IPS-11a (cell line): Measurements from ENCODE around the gene ABCG8.

Experiments used
- H3K4me3 ChIP-seq: one replicate; pipeline ENCODE4 v1.5.1; 2013; ENCODE audit warnings: low read depth, low read length, control low read depth

The ABCG8 gene

DNA sequence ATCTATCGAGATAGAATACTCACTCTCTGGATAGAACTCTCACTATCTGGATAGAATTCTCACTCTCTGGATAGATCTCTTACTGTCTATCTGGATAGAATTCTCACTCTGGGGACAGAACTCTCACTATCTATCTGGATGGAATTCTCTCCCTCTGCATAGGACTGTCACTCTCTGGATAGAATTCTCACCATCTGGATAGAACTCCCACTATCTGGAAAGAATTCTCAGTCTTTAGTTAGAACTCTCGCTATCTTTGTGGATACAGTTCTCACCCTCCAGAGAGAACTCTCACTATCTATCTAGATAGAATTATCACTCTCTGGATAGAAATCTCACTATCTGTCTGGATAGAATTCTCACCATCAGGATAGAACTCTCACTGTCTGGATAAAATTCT, 16.5 kb downstream of the ABCG8 start:
- H3K4me3 ChIP-seq: no peak overlapping the region

DNA sequence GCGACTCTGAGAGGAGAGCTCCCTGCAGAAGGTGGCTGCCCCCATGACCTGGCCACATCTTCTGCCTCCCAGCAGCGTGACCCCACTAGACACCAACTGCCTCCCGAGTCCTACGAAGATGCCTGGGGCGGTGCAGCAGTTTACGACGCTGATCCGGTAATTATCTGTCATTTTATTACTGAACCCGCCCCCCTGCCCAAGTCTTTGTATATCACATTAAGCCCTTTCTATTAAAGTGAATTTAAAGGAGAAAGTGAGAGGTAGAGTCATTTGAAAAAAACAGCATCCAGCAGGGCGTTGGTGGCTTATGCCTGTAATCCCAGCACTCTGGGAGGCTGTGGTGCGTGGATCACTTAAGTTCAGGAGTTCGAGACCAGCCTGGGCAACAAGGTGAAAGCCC, 33.4 kb downstream of the ABCG8 start:
- H3K4me3 ChIP-seq: no peak overlapping the region

DNA sequence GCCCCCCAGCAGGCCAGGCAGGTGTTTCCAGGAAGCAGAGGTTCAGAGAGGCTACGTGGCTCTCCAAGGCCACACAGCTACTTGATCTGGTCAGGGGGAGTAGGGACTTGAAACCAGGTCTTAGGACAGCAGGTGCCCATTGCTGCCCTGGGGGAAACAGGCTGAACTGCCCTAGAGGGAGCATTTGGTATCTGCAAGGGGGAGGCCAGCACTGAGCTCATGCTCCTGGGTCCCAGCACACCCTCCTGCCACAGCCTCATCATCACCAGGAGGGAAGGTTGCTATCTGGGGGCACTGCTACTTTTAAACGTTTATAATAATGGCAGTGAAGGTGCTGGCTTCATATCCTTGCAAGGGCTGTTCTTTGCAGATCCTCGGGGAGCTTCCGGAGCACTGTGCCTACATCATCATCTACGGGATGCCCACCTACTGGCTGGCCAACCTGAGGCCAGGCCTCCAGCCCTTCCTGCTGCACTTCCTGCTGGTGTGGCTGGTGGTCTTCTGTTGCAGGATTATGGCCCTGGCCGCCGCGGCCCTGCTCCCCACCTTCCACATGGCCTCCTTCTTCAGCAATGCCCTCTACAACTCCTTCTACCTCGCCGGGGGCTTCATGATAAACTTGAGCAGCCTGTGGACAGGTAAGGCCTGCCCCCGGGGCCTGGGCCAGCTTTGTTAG, 36.1 kb downstream of the ABCG8 start:
- no peak overlapping the region for H3K4me3 ChIP-seq

DNA sequence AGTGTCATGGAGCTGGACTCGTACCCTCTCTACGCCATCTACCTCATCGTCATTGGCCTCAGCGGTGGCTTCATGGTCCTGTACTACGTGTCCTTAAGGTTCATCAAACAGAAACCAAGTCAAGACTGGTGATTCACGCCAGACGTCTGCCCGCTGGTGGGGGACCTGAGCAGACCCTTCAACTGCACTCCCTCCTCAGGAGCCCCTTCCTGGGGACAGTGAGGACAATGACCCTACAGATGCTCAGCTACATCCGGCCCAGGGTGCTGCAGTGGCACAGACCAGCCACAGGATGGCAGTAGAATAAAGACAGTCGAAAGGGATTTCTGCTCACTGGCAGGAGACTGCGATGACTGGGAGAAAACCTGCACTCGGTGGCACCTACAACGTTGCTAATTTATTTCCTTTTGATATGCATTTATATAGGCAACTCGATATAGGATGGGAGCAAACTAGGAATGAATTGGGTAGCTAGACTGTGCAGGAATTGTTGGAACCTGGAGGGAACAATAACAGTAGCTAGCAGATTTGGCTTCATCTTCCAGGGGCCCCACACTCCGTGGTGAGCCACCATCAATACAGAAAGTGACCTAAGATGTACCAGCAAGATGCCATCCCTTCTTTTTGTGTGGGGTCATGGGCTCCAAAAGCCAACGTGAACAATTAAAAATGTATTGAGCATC, 39.2 kb downstream of the ABCG8 start:
- H3K4me3 ChIP-seq: no peak overlapping the region

DNA sequence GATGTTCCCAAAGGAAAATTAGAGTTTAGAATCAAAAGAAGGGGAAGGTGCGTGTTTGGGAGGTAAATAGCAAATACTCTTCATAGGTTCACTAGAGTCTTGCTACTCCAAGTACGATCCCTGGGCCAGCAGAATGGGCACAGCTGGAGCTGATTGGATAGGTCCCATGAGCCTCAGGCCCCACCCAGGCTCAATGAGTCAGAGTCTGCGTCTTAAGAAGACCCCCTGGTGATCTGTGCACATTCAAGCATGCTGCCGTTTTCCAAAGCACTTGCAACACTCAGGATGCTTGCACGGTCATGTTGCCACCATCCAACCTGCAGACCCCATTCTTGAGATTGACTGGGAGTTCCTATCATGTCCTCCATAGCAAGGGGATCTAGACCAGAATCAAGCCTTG, 40.5 kb downstream of the ABCG8 start:
- H3K4me3 ChIP-seq: no peak overlapping the region

DNA sequence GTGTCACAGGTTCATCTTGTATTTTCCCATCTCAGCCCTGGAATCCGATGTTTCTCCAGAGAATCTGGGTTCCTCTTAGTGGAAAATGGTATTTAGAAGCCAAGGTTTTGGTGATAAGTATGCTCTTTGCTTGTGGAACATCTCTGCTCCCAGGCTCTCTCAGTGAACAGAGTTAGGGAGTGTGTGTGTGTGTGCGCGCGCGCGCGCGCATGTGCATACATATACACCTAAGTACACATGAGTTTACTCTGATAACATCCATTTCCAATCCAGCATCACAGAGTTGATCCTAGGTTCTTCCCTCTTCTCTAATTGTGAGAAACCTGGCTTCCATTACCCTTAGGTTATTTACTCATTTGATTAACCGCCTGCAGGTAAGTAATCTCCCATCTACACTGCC, 41.7 kb downstream of the ABCG8 start:
- H3K4me3 ChIP-seq: no peak overlapping the region

DNA sequence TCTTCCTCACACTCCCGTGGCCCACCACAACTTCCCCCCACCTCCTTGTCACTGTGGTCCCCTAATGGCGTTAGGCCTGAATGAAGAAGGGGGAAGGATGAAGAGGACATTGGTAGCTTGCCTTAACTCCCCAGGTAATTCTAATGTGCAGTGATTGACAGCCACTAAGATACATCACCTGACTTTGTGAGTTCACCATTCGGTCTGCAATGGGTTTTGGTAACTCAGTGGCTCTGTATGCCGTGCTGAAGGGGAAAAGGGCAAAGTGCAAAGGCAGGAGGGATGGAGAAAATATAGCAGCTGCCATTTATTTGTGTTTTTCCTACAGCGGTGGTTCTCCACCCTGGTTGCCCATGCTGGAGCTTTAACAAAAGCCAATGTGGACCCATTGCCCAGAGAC, 42.2 kb downstream of the ABCG8 start:
- no peak overlapping the region for H3K4me3 ChIP-seq

DNA sequence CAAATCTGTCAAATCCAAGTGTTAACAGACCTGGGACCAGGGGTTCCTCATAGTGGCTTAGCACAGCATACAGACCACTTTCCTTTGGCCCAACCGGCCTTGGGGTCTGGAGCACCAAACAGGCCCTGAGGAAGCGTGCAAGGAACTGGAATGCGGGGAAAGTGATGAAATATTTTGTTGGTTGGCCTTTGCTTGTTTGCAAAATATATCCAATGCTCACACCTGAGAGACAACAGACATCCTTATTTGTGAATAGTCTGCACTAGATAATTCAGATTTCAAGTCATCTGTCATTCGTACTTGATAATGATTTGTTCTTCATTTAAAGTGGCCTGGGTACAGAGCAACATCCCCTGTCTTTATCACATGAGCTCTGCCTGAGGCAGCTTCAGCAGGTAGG, 43.5 kb downstream of the ABCG8 start:
- H3K4me3 ChIP-seq: no peak overlapping the region

DNA sequence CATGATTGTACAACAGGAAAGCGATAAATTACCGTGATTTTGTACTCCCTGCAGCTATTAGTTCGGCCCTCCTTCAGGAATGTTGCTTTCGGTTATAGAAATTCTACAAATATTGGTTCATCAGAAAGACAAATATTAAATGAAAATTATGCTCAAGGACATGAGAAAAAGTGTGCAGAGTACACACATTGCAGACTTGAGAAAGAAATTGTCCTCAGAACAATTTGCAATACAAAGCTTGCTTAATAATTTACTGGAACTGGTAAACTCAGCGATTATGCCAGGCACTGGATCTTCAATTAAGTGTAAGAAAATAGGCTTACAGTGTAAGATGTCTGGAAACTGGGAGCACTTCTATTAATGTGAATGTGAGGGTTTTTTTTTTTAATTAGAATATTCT, 45.9 kb downstream of the ABCG8 start:
- no peak overlapping the region for H3K4me3 ChIP-seq

DNA sequence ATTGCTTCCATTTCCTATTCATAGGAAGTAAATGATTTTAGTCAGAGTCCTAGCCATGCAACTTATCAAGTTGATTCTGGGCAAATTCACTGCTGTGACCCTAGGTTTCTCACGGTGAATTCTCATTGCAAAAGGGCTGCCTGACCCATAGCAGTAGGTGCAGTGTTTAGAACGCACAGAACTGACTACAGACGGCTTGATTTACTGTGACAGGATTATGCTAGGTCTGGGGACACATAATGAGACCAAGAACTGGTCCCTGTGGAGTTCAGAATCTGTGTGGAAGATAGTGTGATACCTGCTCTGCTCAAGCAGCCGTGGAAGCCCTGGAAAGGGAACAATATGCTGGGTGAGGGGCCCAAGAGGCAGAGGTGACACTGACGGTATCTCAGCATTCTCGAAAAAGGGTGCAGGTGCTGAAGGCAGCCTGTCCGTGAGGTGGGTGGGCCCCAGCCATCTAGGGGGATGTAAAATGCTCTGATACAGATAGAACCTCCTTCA, 46.4 kb downstream of the ABCG8 start:
- H3K4me3 ChIP-seq: no peak overlapping the region

DNA sequence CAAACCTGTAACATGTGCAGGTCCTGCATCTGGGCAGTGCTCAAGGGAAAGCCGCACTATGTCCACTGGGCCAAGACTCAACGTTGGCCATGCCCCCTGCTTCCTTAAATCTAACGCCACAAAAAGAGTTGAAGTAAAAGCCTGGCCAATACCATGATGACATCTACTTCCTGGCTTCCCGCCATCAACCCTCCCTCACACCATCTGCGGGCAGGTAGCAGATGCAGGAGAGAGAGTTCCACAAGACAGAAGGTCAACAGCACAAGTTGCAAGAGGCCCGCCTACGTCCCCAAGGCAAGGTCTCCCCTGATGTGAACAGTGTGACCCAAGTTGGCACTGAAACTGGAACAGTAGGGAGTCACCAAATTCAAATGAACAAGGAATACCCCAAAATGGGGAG, 48.4 kb downstream of the ABCG8 start:
- no peak overlapping the region for H3K4me3 ChIP-seq

DNA sequence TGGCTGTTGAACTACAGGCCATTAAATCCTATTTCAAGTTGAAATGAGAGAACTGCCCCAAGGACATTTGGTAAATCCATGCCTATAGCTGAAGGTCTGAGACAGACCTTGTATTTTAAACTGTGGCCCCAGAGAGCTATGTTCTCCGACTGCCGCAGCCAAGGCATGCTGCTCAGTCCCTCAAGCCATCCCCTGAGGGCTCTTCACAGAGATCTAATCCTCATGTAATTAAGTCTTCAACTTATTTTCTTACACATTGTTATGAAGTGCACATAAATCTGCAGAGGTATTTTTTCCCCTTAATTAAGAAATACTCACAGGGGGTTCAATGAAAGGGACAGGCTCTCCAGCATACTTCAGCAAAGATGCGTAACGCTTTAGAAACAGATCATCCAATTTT, 50.6 kb downstream of the ABCG8 start:
- no peak overlapping the region for H3K4me3 ChIP-seq

DNA sequence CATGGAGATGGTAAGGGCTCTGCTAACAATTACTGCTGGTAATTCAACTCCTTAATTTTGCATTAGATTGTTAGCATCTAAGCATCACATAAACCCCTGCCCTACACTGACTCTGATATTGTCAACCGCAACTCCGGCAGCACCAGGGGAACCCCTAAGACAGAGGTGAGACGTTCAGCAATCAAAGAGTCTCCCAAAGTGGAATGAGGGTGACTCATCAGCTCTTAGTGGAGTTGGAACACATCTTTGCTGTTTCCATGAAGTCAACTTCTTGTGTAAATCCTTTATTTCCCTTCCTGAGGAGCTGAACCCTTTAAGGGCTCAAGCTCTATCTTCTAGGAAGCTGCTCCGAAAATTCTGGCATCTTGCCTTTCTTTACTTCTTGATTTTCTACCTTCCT, 52.1 kb downstream of the ABCG8 start:
- no peak overlapping the region for H3K4me3 ChIP-seq

DNA sequence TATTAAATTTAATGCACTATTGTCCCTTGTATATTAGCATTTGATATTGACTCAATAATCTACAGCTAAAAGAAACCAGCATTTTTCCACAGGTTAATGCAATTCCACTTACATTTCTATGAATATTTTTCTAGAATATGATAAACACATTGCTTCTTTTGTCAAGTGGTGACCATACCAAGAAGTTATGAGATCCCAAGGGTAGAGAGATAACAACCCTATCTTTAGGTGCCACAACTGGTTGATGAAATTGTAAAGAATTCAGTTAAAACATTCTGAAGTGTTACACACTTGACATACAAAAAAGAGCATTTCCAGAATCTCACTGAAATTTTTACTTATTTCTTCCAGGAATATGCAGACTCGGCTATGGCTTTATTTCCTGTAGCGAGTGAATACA, 56.0 kb downstream of the ABCG8 start:
- H3K4me3 ChIP-seq: no peak overlapping the region

DNA sequence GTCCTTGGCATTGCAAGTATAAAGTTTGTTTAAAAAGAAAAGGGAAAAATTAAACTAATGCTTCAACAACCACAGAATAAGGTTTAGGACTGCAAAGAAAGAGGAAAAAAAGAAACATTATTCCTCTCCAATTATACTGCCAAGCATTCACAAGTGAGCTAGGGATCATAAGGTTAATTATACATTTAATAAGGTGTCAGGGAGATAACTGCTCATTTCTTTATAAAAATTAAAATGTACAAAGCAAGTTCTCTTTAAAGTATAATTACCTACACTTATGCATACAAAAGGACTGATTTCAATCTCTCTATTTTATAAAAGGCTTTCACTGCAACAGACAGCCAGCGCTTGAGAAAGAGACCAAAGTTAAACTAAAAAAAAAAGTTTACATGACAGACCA, 58.1 kb downstream of the ABCG8 start:
- no peak overlapping the region for H3K4me3 ChIP-seq

DNA sequence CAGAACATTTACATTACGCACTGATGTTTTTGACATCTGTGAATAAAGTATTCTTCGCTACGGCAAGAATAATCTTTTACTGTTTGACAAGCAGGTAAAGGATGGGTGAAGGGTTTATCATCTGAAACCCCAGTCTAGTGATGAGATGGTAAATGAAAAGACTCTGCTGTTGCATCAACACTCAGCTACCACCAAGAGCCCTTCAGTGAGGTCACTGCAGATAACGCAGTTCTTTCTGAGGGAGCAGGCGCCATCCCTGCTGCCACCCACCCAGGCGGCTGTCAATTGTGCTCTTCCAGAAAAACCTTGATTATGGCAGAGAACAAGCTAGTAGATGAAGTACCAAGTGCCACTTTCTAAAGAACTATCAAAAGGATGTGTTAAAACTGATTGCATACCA, 58.7 kb downstream of the ABCG8 start:
- no peak overlapping the region for H3K4me3 ChIP-seq

DNA sequence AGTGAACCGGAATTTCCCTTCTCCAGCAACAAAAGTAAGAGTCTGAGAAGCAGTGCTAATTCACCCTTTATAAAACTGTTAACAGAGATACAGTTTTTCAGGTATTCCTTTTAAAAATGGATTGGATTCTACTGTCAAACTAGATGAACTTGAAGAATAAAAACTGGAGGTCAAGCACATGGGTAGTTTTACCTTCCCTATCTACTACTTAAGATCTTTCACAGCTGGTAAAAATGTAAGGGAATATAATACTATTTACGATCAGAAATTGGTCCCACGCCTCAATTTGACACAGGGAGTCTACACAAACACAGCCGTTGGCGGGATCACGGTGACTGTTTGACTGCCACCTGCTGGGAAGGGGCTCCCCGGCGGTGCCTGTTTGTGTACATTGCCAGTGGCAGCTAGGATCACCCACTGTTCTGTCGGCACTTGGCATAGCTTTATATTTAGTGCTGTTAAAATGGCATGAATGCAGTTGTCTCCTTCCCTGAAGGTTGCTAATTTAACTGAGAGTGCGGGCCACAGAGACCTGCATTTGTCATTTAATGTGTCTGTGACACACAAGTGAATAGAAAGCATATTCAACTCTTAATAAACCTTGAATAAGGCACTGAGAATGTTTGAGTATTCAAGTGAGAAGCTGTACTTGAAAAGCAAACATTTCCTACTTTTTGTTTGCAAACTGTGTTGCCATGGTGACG, 59.5 kb downstream of the ABCG8 start:
- H3K4me3 ChIP-seq: no peak overlapping the region

DNA sequence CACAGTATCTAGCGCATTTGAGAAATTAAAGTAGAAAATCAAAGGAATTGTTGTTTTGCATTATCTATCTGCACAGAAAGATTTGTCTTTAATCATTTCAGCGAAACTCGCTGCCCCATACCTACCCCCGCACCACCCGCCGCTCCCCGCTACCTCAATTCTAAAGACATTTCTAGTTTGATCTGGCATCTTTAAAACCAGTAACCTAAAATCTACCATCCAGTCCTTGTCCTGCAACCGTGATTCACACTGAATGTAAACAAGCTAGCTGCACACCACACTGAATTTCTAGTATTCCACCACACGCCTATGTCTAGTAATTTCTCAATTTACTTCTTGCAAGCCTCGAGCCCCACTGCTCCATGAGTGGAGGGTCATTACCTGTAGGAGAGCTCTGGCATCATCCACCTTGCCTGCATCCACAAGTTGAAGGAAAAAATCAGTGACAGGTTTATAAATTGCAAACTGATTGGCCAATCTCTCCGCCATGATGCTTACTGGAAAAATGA, 60.1 kb downstream of the ABCG8 start:
- no peak overlapping the region for H3K4me3 ChIP-seq

DNA sequence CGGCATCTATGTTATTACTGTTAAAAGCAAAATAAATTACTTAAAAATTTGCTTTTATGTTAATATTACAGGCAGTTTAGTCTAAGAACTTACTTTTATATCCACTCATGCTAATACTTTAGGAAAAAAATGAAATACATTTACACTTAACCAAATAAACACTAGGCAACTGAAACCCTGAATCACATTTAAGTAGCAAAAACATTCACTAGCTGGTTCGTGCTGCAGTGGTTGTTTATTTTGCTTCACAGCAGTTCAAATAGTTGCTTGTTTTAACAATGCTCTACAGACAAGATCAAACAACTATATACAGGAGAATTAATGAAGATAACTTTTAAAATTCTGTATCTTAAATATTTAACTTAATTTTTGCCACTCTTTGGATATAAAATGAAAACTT, 60.8 kb downstream of the ABCG8 start:
- H3K4me3 ChIP-seq: no peak overlapping the region

DNA sequence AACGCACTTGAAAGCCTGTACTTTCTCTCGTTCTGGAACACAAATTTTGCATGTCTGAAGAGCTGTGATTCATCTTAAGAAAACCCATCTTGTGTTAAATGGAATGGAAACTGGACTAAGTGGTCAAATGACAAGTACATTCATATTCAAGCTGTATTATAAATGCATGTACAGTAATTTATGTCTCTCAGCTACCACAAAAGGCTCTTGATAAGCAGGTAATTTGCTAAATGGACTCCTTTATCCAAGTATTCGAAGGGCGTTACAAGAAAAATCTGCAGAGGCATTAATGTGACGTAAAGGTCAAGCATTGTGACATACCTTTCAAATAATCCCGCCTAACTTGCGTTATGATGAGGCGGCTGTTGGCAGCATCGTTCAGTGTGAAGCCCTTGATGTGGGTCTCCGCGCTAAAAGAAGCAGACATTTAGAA, 66.6 kb downstream of the ABCG8 start:
- no peak overlapping the region for H3K4me3 ChIP-seq

DNA sequence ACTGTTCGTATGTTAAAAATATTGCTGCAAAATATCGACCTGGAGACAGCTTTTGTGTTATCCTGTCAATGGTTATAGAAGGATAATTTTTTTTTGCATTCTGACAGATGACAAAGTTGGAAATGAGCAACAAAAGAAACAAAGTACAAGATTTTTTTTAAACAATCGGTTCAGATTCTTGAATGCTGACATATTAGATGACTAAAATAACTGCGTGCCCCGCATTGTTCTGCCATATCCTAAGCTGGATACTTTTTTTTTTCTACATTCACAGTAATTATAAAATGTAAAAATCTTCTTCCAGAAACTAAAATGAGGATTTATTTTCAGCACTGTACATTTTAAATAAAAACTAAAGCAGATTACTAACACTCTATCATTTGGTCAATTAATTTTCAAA, 67.1 kb downstream of the ABCG8 start:
- no peak overlapping the region for H3K4me3 ChIP-seq
